H1 (cell line): ENCODE data around the gene WDR64. TPM values are rescaled to one million over a fixed set of nuclear protein-coding genes. Genes with fewer than 3 reads are reported as not detected.
A peak's percentile ranks its signal among the peaks of the same experiment; 100 is the strongest.

ENCODE experiments used
- CTCF ChIA-PET: fragments of 300-600 bp; sonication (Branson Sonifier 250); formaldehyde crosslinking; loops from one replicate; lab custom pipeline; 2021; ENCODE audit not compliant: partially characterized antibody; lab: Charles Lee
- POLR2A ChIA-PET: fragments of 300-600 bp; sonication (Branson Sonifier 250); formaldehyde crosslinking; loops from one replicate; lab custom pipeline; 2021; ENCODE audit warnings: inconsistent platforms; ENCODE audit not compliant: partially characterized antibody; lab: Charles Lee
- DNase-seq, 2 experiments: peaks; one replicate each; pipeline versions ENCODE4 v3.0.0 to v3.0.0-alpha.2; 2010 to 2022; ENCODE audit warnings: low spot score in 2 of 2, low read depth in 1 of 2, mixed read lengths in 1 of 2
- FAIRE-seq: peaks from 2 replicates; lab custom pipeline; 2011; peaks lifted over from hg19 to GRCh38; lab: Jason Lieb, UNC
- H2AFZ ChIP-seq: 2 replicates; pipeline ENCODE4 v1.8.1; 2012; ENCODE audit warnings: low read length, inconsistent platforms
- H2AK5ac ChIP-seq: 2 replicates; pipeline ENCODE4 v1.6.1; 2013; ENCODE audit warnings: low read depth, low read length
- H2BK120ac ChIP-seq: replicated peaks from 2 replicates; pipeline ENCODE3; 2013; ENCODE audit warnings: low read depth, low read length, inconsistent platforms
- H2BK12ac ChIP-seq: 2 replicates; pipeline ENCODE4 v1.6.1; 2013; ENCODE audit warnings: low read depth, low read length
- H2BK15ac ChIP-seq: 2 replicates; pipeline ENCODE4 v1.6.1; 2013; ENCODE audit warnings: low read length
- H2BK20ac ChIP-seq: 2 replicates; pipeline ENCODE4 v1.6.1; 2013; ENCODE audit warnings: low read length
- H2BK5ac ChIP-seq: 2 replicates; pipeline ENCODE4 v1.6.1; 2013; ENCODE audit warnings: low read depth, low read length
- H3K14ac ChIP-seq: 2 replicates; pipeline ENCODE4 v1.6.1; 2013; ENCODE audit warnings: inconsistent platforms; ENCODE audit not compliant: insufficient read length
- H3K18ac ChIP-seq: 2 replicates; pipeline ENCODE4 v1.6.1; 2013; ENCODE audit warnings: low read length; ENCODE audit errors: extremely low read depth
- H3K23ac ChIP-seq: 2 replicates; pipeline ENCODE4 v1.6.1; 2013; ENCODE audit warnings: inconsistent platforms; ENCODE audit not compliant: insufficient read length
- H3K23me2 ChIP-seq: 2 replicates; pipeline ENCODE4 v1.6.1; 2013; ENCODE audit warnings: low read depth, low read length
- H3K27ac ChIP-seq: 2 replicates; pipeline ENCODE4 v1.6.1; 2011; ENCODE audit warnings: low read depth, low read length, inconsistent platforms
- H3K27me3 ChIP-seq, 4 experiments: replicated peaks in 1 of 4; 1 replicate in 1 of 4; 2 replicates in 3 of 4; pipeline versions ENCODE4 v1.6.1 to v1.8.1; 2011 to 2013; ENCODE audit warnings: low read length in 3 of 4, mild to moderate bottlenecking in 3 of 4, inconsistent platforms in 2 of 4, mixed read lengths in 2 of 4, moderate library complexity in 1 of 4; ENCODE audit not compliant: control insufficient read depth in 3 of 4, insufficient read depth in 3 of 4; ENCODE audit errors: extremely low read depth in 1 of 4
- H3K36me3 ChIP-seq, 4 experiments: 2 replicates each; pipeline versions ENCODE4 v1.6.1 to v1.8.1; 2011 to 2013; ENCODE audit warnings: mild to moderate bottlenecking in 4 of 4, low read length in 3 of 4, moderate library complexity in 2 of 4, control low read depth in 1 of 4, inconsistent platforms in 1 of 4; ENCODE audit not compliant: insufficient read depth in 4 of 4, control insufficient read depth in 2 of 4
- H3K4ac ChIP-seq: replicated peaks from 2 replicates; pipeline ENCODE3; 2013; ENCODE audit warnings: low read length, low read depth, mixed read lengths, inconsistent platforms; ENCODE audit not compliant: insufficient read length
- H3K4me1 ChIP-seq, 4 experiments: replicated peaks in 1 of 4; 1 replicate in 1 of 4; 2 replicates in 3 of 4; pipeline versions ENCODE4 v1.6.1 to v1.8.1; 2011 to 2013; ENCODE audit warnings: low read length in 3 of 4, inconsistent platforms in 2 of 4, mixed read lengths in 1 of 4; ENCODE audit not compliant: insufficient read depth in 4 of 4, control insufficient read depth in 3 of 4
- H3K4me2 ChIP-seq, 2 experiments: 2 replicates each; pipeline versions ENCODE4 v1.6.1 to v1.8.1; 2011 to 2013; ENCODE audit warnings: low read depth in 2 of 2, low read length in 2 of 2, control low read depth in 1 of 2, inconsistent platforms in 1 of 2, mild to moderate bottlenecking in 1 of 2; ENCODE audit not compliant: insufficient read depth in 1 of 2
- H3K4me3 ChIP-seq, 4 experiments: fragments of 200-600, 300-600 bp in 1 of 4; sonication (generic), shearing (Covaris generic), sonication (Bioruptor Twin) in 1 of 4; 2 replicates each; pipeline versions ENCODE4 v1.5.1 to v1.8.1; 2011 to 2016; ENCODE audit warnings: low read length in 4 of 4, low read depth in 3 of 4, control low read depth in 2 of 4, inconsistent platforms in 2 of 4, mild to moderate bottlenecking in 2 of 4, mixed read lengths in 1 of 4, moderate library complexity in 1 of 4; ENCODE audit not compliant: insufficient read depth in 2 of 4; ENCODE audit errors: extremely low read depth in 1 of 4
- H3K56ac ChIP-seq: replicated peaks from 2 replicates; pipeline ENCODE3; 2013; ENCODE audit warnings: low read depth, mild to moderate bottlenecking, mixed read lengths, low read length, inconsistent platforms; ENCODE audit not compliant: insufficient read length
- H3K79me1 ChIP-seq: 2 replicates; pipeline ENCODE4 v1.6.1; 2013; ENCODE audit warnings: low read depth, low read length, control low read depth
- H3K79me2 ChIP-seq, 2 experiments: 2 replicates each; pipeline versions ENCODE4 v1.6.1 to v1.8.1; 2012 to 2013; ENCODE audit warnings: low read length in 2 of 2, mild to moderate bottlenecking in 2 of 2, inconsistent platforms in 1 of 2; ENCODE audit not compliant: insufficient read depth in 2 of 2, control insufficient read depth in 1 of 2
- H3K9ac ChIP-seq, 4 experiments: replicated peaks in 1 of 4; 1 replicate in 1 of 4; 2 replicates in 3 of 4; pipeline versions ENCODE4 v1.6.1 to v1.8.1; 2011 to 2013; ENCODE audit warnings: low read depth in 3 of 4, low read length in 3 of 4, control low read depth in 2 of 4, mild to moderate bottlenecking in 2 of 4, moderate library complexity in 2 of 4, inconsistent platforms in 1 of 4; ENCODE audit errors: extremely low read depth in 1 of 4
- H3K9me3 ChIP-seq, 2 experiments: 2 replicates each; pipeline versions ENCODE4 v1.6.1 to v1.8.1; 2012 to 2013; ENCODE audit warnings: mild to moderate bottlenecking in 2 of 2, moderate library complexity in 2 of 2, control low read depth in 1 of 2, inconsistent platforms in 1 of 2, low read depth in 1 of 2, low read length in 1 of 2, mixed read lengths in 1 of 2; ENCODE audit not compliant: insufficient read depth in 2 of 2
- H4K20me1 ChIP-seq, 2 experiments: replicated peaks in 1 of 2; 2 replicates each; pipeline versions ENCODE3 to v1.8.1; 2011 to 2013; ENCODE audit warnings: inconsistent platforms in 2 of 2, low read length in 2 of 2, mild to moderate bottlenecking in 1 of 2; ENCODE audit not compliant: insufficient read depth in 2 of 2, control insufficient read depth in 1 of 2
- H4K5ac ChIP-seq: 2 replicates; pipeline ENCODE4 v1.6.1; 2013; ENCODE audit warnings: low read length, low read depth, mixed read lengths, inconsistent platforms; ENCODE audit not compliant: insufficient read length
- H4K8ac ChIP-seq: 2 replicates; pipeline ENCODE4 v1.8.0; 2013; ENCODE audit warnings: mild to moderate bottlenecking, moderate library complexity, low read length, inconsistent platforms; ENCODE audit not compliant: insufficient read depth; ENCODE audit errors: extremely low read depth
- H4K91ac ChIP-seq: replicated peaks from 2 replicates; pipeline ENCODE3; 2013; ENCODE audit warnings: low read length, mixed read lengths, inconsistent platforms; ENCODE audit not compliant: insufficient read length
- CHD2 ChIP-seq: IDR thresholded peaks from 2 replicates; pipeline ENCODE4 v1.6.1; 2012; ENCODE audit warnings: low read length, improper control_type of control experiment
- HDAC2 ChIP-seq, 2 experiments: fragments of 300-600 bp in 1 of 2; sonication (generic) in 1 of 2; IDR thresholded peaks; 2 replicates each; pipeline ENCODE4 v1.6.1; 2011 to 2012; ENCODE audit warnings: low read depth in 2 of 2, low read length in 2 of 2, mild to moderate bottlenecking in 2 of 2, moderate library complexity in 2 of 2, borderline replicate concordance in 1 of 2, inconsistent platforms in 1 of 2
- KDM5A ChIP-seq: fragments of 200-600 bp; IDR thresholded peaks from 2 replicates; pipeline ENCODE4 v1.7.1; 2012; ENCODE audit warnings: mild to moderate bottlenecking, low read length, inconsistent platforms, mixed read lengths
- PHF8 ChIP-seq: fragments of 200-600 bp; sonication (generic); conservative IDR thresholded peaks from 2 replicates; pipeline ENCODE4 v1.7.1; 2012; ENCODE audit warnings: low read depth, mild to moderate bottlenecking, inconsistent platforms, low read length, moderate library complexity
- RAD21 ChIP-seq, 2 experiments: IDR thresholded peaks in 1 of 2; conservative IDR thresholded peaks in 1 of 2; 2 replicates each; pipeline ENCODE4 v1.6.1; 2011; ENCODE audit warnings: low read depth in 2 of 2, low read length in 2 of 2, improper control_type of control experiment in 1 of 2, inconsistent platforms in 1 of 2, mild to moderate bottlenecking in 1 of 2, moderate library complexity in 1 of 2
- RNF2 ChIP-seq: fragments of 200-900, 300-1000 bp; sonication (generic); IDR thresholded peaks from 2 replicates; pipeline ENCODE4 v1.7.1; 2016; ENCODE audit warnings: borderline replicate concordance, low read depth, mild to moderate bottlenecking, antibody characterized with exemption, low read length; ENCODE audit not compliant: poor library complexity, severe bottlenecking; ENCODE audit errors: missing control alignments
- SRF ChIP-seq: IDR thresholded peaks from 2 replicates; pipeline ENCODE4 v1.6.1; 2011; ENCODE audit warnings: mild to moderate bottlenecking, low read depth, low read length, moderate library complexity
- TAF7 ChIP-seq: optimal IDR thresholded peaks from 2 replicates; pipeline ENCODE3; 2011; ENCODE audit warnings: low read depth, mild to moderate bottlenecking, inconsistent platforms, low read length, moderate library complexity, borderline replicate concordance
- WGBS, 2 experiments: shearing (Covaris generic) in 1 of 2; methylation state at CpG; one replicate each; pipeline versions ENCODE4 v1.1.6 to v1.1.7; 2013 to 2015; ENCODE audit warnings: low lambda C conversion rate in 2 of 2, mixed read lengths in 2 of 2, inconsistent platforms in 1 of 2, low coverage in 1 of 2, missing lambda C conversion rate in 1 of 2; ENCODE audit not compliant: insufficient replicate concordance in 2 of 2, insufficient coverage in 1 of 2, insufficient read length in 1 of 2; ENCODE audit errors: extremely low coverage in 1 of 2, missing lambda C conversion rate in 1 of 2; 5-methylcytosine and 5-hydroxymethylcytosine counted together
- polyA plus RNA-seq, 7 experiments: library from polyadenylated mRNA; depleted of rRNA in 3 of 7; stranded (reverse) in 5 of 7; unstranded in 2 of 7; fragments of >200 nt in 5 of 7; fragments of 200-250 nt in 2 of 7; gene quantifications; 1 replicate in 5 of 7; 2 replicates in 1 of 7; 4 replicates in 1 of 7; pipeline versions ENCODE4 v1.2.1 to v1.2.3, GENCODE V29; 2011 to 2013; ENCODE audit warnings: missing spikeins in 2 of 7, mixed read lengths in 2 of 7
- total RNA-seq: library from RNA; stranded (reverse); fragmentation: NEBNext Ultra II Directional; extraction: Animal tissue kit (Norgen Biotek cat#: 25700); gene quantifications from 2 replicates; pipeline ENCODE4 v1.2.1, GENCODE V29; 2021
- TF ChIP-seq, protein P1 (sequence below): IDR thresholded peaks from 2 replicates; pipeline ENCODE4 v1.6.1; 2012; ENCODE audit warnings: inconsistent platforms
- TF ChIP-seq, protein P2 (sequence below): IDR thresholded peaks from 2 replicates; pipeline ENCODE4 v1.6.1; 2012; ENCODE audit warnings: low read length, inconsistent platforms

WDR64 gene
- total and polyA plus RNA-seq, 2 of the 8 experiments (the other 6 are each of a cell fraction or from before 2014, with no cell fraction given), result 0.02 TPM; not detected in 1

DNA sequence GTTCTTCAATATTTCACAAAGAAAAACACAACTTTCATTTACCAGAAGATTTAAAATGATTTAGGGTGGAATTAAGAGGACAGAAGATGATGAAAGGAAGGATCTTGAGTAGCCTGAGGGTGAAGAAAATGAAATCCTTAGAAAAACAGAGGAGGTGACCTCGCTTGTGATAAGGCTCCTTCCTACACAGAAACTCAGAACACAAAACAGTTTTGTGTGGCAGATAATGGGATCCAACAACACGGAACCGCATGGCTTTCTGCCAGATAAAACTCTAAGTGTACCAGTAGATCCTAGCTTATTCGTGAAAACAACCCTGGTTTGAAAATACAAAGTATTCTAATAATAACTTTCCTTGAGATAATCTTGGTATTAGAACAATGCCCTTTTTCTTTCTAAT is 121.9 kb downstream of the WDR64 start:
- Histone ChIP-seq H3K4me1 (no peaks in the 10 kb centered on the region), H3K14ac (no peak overlapping the region), H3K9me3 (no peaks in the 10 kb centered on the region), H4K5ac (no peak overlapping the region), H2AFZ (0 out of 2 replicates have a peak overlapping the region, but pooled peaks have one; percentile 72), H3K9ac (no peak overlapping the region), H3K36me3 (no peaks in the 10 kb centered on the region), H3K4me2 (no peak overlapping the region), H2BK15ac (no peak overlapping the region), H3K4me3 (no peak overlapping the region), H2BK5ac (no peak overlapping the region), H4K20me1 (no peaks in the 10 kb centered on the region), H4K8ac (no peak overlapping the region), H3K79me1 (no peaks in the 10 kb centered on the region), H2BK12ac (no peak overlapping the region), H3K79me2 (no peaks in the 10 kb centered on the region), H2AK5ac (no peak overlapping the region), H3K56ac (no peak overlapping the region), H4K91ac (no peak overlapping the region), H2BK120ac (no peak overlapping the region), H3K18ac (no peak overlapping the region), H3K27me3 (no peaks in the 10 kb centered on the region), H3K23ac (no peak overlapping the region), H2BK20ac (no peak overlapping the region), H3K27ac (no peak overlapping the region), H3K4ac (no peak overlapping the region), H3K23me2 (no peaks in the 10 kb centered on the region)
- DNase-seq (no peak), FAIRE-seq (no peak)
- ChIA-PET CTCF (interaction anchor here (1.6 kb wide), 1 partner anchor 169 kb away, joined by 4 read pairs; no protein-coding TSS in a partner anchor), POLR2A (no interaction called here)
- 84% methylated on average over 4 of the region's 4 CpGs; no CpG with 5 or more reads in 1 of the 2 experiments for WGBS, 2 experiments
- TF ChIP-seq KDM5A (no peak), RNF2 (no peak), TAF7 (no peak), SRF (no peak), RAD21 (IDR thresholded peaks at IDR 0.05 in 1 of 2, conservative IDR thresholded peaks at IDR 0.05 in 1 of 2; ENCODE audit: low read depth in 2 of 2, low read length in 2 of 2) (no peak), PHF8 (no peak), CHD2 (no peak), HDAC2 (IDR thresholded peaks at IDR 0.05; ENCODE audit: borderline replicate concordance in 1 of 2, low read depth in 2 of 2, low read length in 2 of 2) (no peak)
- TF ChIP-seq, protein P1, sequence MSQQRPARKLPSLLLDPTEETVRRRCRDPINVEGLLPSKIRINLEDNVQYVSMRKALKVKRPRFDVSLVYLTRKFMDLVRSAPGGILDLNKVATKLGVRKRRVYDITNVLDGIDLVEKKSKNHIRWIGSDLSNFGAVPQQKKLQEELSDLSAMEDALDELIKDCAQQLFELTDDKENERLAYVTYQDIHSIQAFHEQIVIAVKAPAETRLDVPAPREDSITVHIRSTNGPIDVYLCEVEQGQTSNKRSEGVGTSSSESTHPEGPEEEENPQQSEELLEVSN, result no peak
- TF ChIP-seq, protein P2, sequence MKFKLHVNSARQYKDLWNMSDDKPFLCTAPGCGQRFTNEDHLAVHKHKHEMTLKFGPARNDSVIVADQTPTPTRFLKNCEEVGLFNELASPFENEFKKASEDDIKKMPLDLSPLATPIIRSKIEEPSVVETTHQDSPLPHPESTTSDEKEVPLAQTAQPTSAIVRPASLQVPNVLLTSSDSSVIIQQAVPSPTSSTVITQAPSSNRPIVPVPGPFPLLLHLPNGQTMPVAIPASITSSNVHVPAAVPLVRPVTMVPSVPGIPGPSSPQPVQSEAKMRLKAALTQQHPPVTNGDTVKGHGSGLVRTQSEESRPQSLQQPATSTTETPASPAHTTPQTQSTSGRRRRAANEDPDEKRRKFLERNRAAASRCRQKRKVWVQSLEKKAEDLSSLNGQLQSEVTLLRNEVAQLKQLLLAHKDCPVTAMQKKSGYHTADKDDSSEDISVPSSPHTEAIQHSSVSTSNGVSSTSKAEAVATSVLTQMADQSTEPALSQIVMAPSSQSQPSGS, result no peak
